Heart left ventricle (tissue), 16 donors: ENCODE results near the gene CD7. TPM values are rescaled to one million over a fixed set of nuclear protein-coding genes. Genes with fewer than 3 reads are reported as not detected.

Experiments
- ATAC-seq, 4 donors: fragments of 200-7000 bp; cut with Tn5 transposase; one replicate each; pipeline ENCODE4 v1.9.1; 2020 to 2022; ENCODE audit warnings: moderate library complexity in 4 of 4, mild to moderate bottlenecking in 3 of 4, moderate number of reproducible peaks in 1 of 4
- DNase-seq, 5 donors: peaks; one replicate each; pipeline ENCODE4 v3.0.0-alpha.2; 2020
- H3K27ac ChIP-seq, 12 donors: fragments of 200-600 bp; sonication (generic) in 4 of 12; one replicate each; pipeline versions ENCODE4 v1.5.0 to v1.8.0; 2016 to 2022; ENCODE audit warnings: mild to moderate bottlenecking in 2 of 12
- H3K27me3 ChIP-seq, 9 donors: fragments of 200-600 bp; sonication (generic) in 2 of 9; one replicate each; pipeline versions ENCODE4 v1.5.1 to v1.8.0; 2016 to 2022; ENCODE audit warnings: mild to moderate bottlenecking in 3 of 9
- H3K36me3 ChIP-seq, 9 donors: fragments of 200-600 bp; sonication (generic) in 2 of 9; one replicate each; pipeline versions ENCODE4 v1.5.0 to v1.8.0; 2018 to 2022; ENCODE audit warnings: mild to moderate bottlenecking in 2 of 9
- H3K4me1 ChIP-seq, 12 donors: fragments of 200-600 bp; sonication (generic) in 4 of 12; one replicate each; pipeline versions ENCODE4 v1.5.0 to v1.8.0; 2016 to 2022; ENCODE audit warnings: mild to moderate bottlenecking in 3 of 12
- H3K4me3 ChIP-seq, 12 donors: fragments of 200-600 bp; sonication (generic) in 4 of 12; one replicate each; pipeline versions ENCODE4 v1.5.0 to v1.8.0; 2017 to 2022; ENCODE audit warnings: mild to moderate bottlenecking in 9 of 12, moderate library complexity in 4 of 12
- H3K9me3 ChIP-seq, 12 donors: fragments of 200-600 bp; sonication (generic) in 4 of 12; one replicate each; pipeline versions ENCODE4 v1.5.0 to v1.8.0; 2016 to 2022; ENCODE audit warnings: mild to moderate bottlenecking in 1 of 12
- POLR2A ChIP-seq, 2 donors: fragments of 450-650 bp; IDR thresholded peaks; one replicate each; pipeline ENCODE4 v1.6.1; 2017; ENCODE audit warnings: antibody characterized with exemption in 2 of 2, mild to moderate bottlenecking in 2 of 2, moderate library complexity in 2 of 2
- WGBS, 4 donors: extraction: QIAGEN DNeasy Blood & Tissue Kit in 2 of 4; methylation state at CpG; one replicate each; pipeline versions ENCODE4 v1.1.5 to v1.1.7; 2013 to 2018; 5-methylcytosine and 5-hydroxymethylcytosine counted together
- intact Hi-C, 10 donors: fragments of 100-400 bp; cut with DNase I; formaldehyde crosslinking; loops; one replicate each; pipeline versions ENCODE4 v1.11.1 to v1.14.2; 2022
- polyA plus RNA-seq, 2 donors: library from polyadenylated mRNA; stranded (reverse); fragments of 200-250 nt; gene quantifications; one replicate each; pipeline ENCODE4 v1.2.3, GENCODE V29; 2013
- total RNA-seq, 9 donors: library from RNA; depleted of rRNA in 2 of 9; stranded (reverse); fragments of >200 nt in 2 of 9; fragmentation: NEBNext Ultra II Directional in 3 of 9; extraction: Animal tissue kit (Norgen Biotek cat#: 25700) in 3 of 9; gene quantifications; one replicate each; pipeline versions ENCODE4 v1.1.0 to v1.2.4, GENCODE V29; 2016 to 2023
- TF ChIP-seq, protein P1 (sequence below), 12 donors: fragments of 200-600 bp; sonication (generic) in 4 of 12; IDR thresholded peaks; one replicate each; pipeline versions ENCODE4 v1.5.0 to v1.8.0; 2018 to 2022; ENCODE audit warnings: antibody characterized with exemption in 12 of 12, mild to moderate bottlenecking in 5 of 12
- donor health status: ischemic (EF 13 %, LVEDD 7.1; RV severe dilation, severe dysfunction).
- donor health status: healthy with polysubstance abuse.
- donor health status: DM: no; HTN: yes; CAD: no.
- donor health status: DM: no; HTN: no; CAD: no.
- donor health status: ischemic (EF 25% LVEDD 6.9; RV normal size, moderate dysfunction).
- donor health status: ischemic (EF 25% LVEDD 5.7; RV mildly dilated, moderate dysfunction).
- donor health status: healthy.
- donor health status: DM: yes; HTN: yes; CAD: no.
- donor health status: ischemic (EF 35%, LVEDD 5.7; RV mildly dilated, moderate dysfunction).
- donor health status: nonischemic (EF 11% LVEDD 7.7; RV severe dilation, severe dysfunction).
- donor health status: DM: yes; HTN: yes; CAD: no.
- donor health status: PGD.
- donor health status: ischemic (EF 29% LVEDD 5.4; RV normal size, mild dysfunction).
- donor health status: nonischemic (EF 23%, LVEDD 6.1; RV moderate dilation, normal function).

CD7 gene
- total and polyA plus RNA-seq, 11 donors: 0.21 to 8.6 (median 0.42) TPM; not detected in 2

DNA sequence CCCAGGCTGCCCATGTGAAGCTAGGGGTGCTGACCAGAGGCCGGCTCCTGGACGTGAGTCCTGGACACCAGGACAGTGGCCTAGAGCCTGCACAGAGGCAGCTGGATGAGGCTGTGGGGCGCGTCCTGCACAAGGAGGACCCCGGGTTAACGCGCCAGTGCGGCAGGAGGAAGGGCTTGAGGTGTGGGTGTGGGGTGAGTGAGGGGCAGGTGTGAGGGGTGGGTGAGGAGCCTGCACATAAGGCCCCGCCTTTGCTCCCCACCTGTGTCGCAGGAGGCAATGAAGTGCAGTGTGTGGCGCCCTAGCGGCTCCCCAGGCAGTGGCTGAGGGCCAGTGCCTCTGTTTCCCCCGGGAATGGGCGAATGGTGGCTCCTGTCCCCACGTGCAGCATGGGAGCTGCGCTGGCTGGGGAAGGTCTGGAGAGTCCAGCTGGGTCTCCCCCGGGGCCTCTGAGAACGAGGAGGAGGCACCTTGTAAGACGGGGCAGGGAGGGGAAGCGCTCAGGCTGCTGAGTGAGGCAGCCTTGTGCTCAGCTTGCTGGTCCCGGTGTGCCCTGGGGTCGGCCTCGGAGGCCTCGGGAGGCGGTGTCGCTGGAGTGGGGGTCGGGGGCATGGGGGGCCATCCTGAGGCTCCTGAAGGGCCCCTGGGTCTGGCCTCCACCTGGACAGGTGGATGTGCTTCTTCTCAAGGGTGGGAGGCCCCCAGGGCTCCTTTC is 3.2 kb downstream of the CD7 start:
- Histone ChIP-seq H3K4me3 (no peak overlapping the region), H3K27ac (no peak overlapping the region), H3K4me1 (peaks cover 0 to 20% (median 0%) of the 10 kb centered on the region in 12 donors), H3K9me3 (no peaks in the 10 kb centered on the region), H3K27me3 (peaks cover 12 to 66% (median 37%) of the 10 kb centered on the region in 9 donors), H3K36me3 (no peaks in the 10 kb centered on the region)
- ATAC-seq (no peak), DNase-seq (no peak)
- 75 to 78% (median 76%) methylated on average over 20 to 27 of the region's 27 CpGs for WGBS, 4 donors
- TF ChIP-seq, protein P1, sequence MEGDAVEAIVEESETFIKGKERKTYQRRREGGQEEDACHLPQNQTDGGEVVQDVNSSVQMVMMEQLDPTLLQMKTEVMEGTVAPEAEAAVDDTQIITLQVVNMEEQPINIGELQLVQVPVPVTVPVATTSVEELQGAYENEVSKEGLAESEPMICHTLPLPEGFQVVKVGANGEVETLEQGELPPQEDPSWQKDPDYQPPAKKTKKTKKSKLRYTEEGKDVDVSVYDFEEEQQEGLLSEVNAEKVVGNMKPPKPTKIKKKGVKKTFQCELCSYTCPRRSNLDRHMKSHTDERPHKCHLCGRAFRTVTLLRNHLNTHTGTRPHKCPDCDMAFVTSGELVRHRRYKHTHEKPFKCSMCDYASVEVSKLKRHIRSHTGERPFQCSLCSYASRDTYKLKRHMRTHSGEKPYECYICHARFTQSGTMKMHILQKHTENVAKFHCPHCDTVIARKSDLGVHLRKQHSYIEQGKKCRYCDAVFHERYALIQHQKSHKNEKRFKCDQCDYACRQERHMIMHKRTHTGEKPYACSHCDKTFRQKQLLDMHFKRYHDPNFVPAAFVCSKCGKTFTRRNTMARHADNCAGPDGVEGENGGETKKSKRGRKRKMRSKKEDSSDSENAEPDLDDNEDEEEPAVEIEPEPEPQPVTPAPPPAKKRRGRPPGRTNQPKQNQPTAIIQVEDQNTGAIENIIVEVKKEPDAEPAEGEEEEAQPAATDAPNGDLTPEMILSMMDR (IDR thresholded peaks at IDR 0.05): no peak
- no peak for TF ChIP-seq POLR2A (IDR thresholded peaks at IDR 0.05)
- intact Hi-C loops: no loop called here

DNA sequence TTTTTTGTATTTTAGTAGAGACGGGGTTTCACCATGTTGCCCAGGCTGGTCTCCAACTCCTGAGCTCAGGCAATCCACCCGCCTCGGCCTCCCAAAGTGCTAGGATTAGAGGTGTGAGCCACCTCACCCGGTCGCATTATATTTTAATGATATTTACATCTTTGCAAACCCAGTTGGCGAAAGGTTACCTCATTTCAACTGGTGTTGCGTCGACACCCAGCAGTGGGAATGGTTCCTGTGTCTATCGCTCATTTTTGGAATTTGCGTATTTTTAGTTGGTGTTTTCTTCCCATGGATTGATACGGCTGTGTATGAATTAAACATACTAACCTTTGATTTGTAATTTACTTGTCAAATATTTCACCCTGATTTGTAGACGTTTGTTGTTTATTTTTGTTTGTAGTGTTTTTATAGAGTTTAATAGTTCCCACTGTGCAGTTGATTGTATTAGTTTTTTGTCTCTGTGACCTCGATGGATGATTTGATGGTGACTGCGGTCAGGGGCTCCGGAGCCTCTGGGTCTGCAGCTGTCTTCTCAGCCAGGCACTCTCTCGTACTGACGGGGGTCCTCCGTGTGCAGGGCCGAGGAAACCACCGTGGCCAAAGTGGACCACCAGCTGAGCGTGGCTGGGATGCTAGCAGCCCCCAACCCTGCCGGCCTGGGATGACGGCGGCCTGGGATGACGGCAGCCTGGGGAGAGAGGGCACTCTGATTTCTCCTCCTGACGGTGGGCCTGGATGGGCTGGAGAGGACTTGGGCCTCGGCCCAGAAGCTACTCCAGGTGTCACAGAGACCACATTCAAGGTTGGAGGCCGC is 4.0 kb downstream of the CD7 start:
- DNase-seq (no peak), ATAC-seq (no peak)

DNA sequence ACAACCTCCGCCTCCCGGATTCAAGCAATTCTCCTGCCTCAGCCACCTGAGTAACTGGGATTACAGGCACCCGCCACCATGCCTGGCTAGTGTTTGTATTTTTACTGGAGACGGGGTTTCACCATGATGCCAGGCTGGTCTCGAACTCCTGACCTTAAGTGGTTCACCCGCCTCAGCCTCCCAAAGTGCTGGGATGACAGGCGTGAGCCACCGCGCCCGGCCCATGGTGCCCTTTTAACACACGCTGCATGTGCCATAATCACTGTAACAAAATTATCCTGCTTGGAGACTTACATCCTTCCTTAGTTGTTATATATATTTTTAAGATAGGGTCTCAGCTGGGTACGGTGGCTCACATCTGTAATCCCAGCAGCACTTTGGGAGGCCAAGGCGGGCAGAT is 5.4 kb downstream of the CD7 start:
- H3K27ac ChIP-seq: no peak overlapping the region
- no peaks in the 10 kb centered on the region for H3K9me3 ChIP-seq
- no peak overlapping the region for H3K4me3 ChIP-seq
- TF ChIP-seq, protein P1 (IDR thresholded peaks at IDR 0.05): no peak
- no peak for TF ChIP-seq POLR2A (IDR thresholded peaks at IDR 0.05)
- H3K36me3 ChIP-seq: no peaks in the 10 kb centered on the region
- DNase-seq (no peak), ATAC-seq (no peak)
- 91 to 94% (median 92%) methylated on average over 13 of the region's 13 CpGs for WGBS, 4 donors
- H3K4me1 ChIP-seq: peaks cover 0 to 20% (median 0%) of the 10 kb centered on the region in 12 donors
- intact Hi-C loops: no loop called here
- peaks cover 14 to 77% (median 38%) of the 10 kb centered on the region in 9 donors for H3K27me3 ChIP-seq

More for the DNA sequence above, 4.0 kb downstream of the CD7 start:
- Histone ChIP-seq H3K36me3 (no peaks in the 10 kb centered on the region), H3K9me3 (no peaks in the 10 kb centered on the region), H3K27ac (no peak overlapping the region), H3K27me3 (peaks cover 14 to 73% (median 38%) of the 10 kb centered on the region in 9 donors), H3K4me1 (peaks cover 0 to 20% (median 0%) of the 10 kb centered on the region in 12 donors), H3K4me3 (no peak overlapping the region)
- WGBS, 4 donors: 82 to 88% (median 85%) methylated on average over 25 to 28 of the region's 28 CpGs
- TF ChIP-seq, protein P1 (IDR thresholded peaks at IDR 0.05): no peak
- no peak for TF ChIP-seq POLR2A (IDR thresholded peaks at IDR 0.05)
- intact Hi-C loops: no loop called here

DNA sequence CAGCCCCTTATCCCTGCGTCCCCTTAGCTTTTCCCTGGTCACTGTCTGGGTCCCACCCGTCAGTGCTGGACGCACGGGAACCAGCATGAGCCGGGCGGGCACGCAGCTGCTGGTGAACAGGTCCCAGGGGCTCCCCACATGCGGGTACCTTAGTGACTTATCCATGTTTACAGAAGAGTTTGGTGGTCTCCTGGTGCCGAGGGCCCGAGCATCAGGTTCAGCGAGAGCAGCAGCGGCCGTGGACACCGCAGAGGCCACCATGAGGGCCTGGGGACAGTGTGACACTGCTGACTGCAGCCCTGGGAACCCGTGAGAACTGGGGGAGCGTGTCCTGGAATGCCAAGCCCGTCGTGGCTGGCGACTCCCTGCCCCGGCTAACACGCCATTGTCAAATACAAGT is 6.5 kb downstream of the CD7 start:
- Histone ChIP-seq H3K4me3 (no peak overlapping the region), H3K27me3 (peaks cover 14 to 69% (median 34%) of the 10 kb centered on the region in 9 donors), H3K27ac (no peak overlapping the region), H3K36me3 (no peaks in the 10 kb centered on the region), H3K9me3 (no peaks in the 10 kb centered on the region), H3K4me1 (peaks cover 0 to 16% (median 0%) of the 10 kb centered on the region in 12 donors)
- no peak for ATAC-seq
- no peak for DNase-seq
- WGBS, 4 donors: 81 to 88% (median 86%) methylated on average over 13 to 21 of the region's 21 CpGs
- intact Hi-C loops: no loop called here
- TF ChIP-seq, protein P1 (IDR thresholded peaks at IDR 0.05): no peak
- no peak for TF ChIP-seq POLR2A (IDR thresholded peaks at IDR 0.05)
